A549 (cell line): ENCODE results near the gene GRM4.

Experiments used
- ATOH8 ChIP-seq: fragments of 250-450 bp; sonication (Bioruptor Pico); IDR thresholded peaks from 2 replicates; pipeline ENCODE4 v1.5.0; 2020; ENCODE audit warnings: low read depth, mild to moderate bottlenecking, moderate library complexity
- CTCF ChIP-seq: fragments of >200 bp; sonication (Bioruptor Twin); formaldehyde crosslinking; IDR thresholded peaks from 3 replicates; pipeline ENCODE4 v1.5.1; 2016
- PHF8 ChIP-seq: fragments of 200-600 bp; sonication (generic); IDR thresholded peaks from 2 replicates; pipeline ENCODE4 v1.6.1; 2016; ENCODE audit warnings: low read depth, mild to moderate bottlenecking, antibody characterized with exemption, moderate library complexity, borderline replicate concordance
- POLR2A ChIP-seq: IDR thresholded peaks from 2 replicates; pipeline ENCODE4 v1.6.1; 2012; ENCODE audit warnings: mild to moderate bottlenecking, low read length
- RFX5 ChIP-seq: fragments of 450-650 bp; IDR thresholded peaks from 2 replicates; pipeline ENCODE4 v1.7.1; 2014; ENCODE audit warnings: antibody characterized with exemption, mild to moderate bottlenecking, moderate library complexity
- USF2 ChIP-seq: fragments of 450-650 bp; IDR thresholded peaks from 2 replicates; pipeline ENCODE4 v1.6.1; 2014; ENCODE audit warnings: antibody characterized with exemption

- no peak for TF ChIP-seq CTCF
- TF ChIP-seq PHF8 = no peak
- TF ChIP-seq POLR2A = no peak
- no peak for TF ChIP-seq USF2
- TF ChIP-seq RFX5 = no peak
- no peak for TF ChIP-seq ATOH8 (CRISPR knock-in tag)
Measured at GRCh38 chr6:33994472-33995308, 151.2 kb downstream of the GRM4 start.
